Stimulated activated CD8-positive, alpha-beta memory T cell treated with anti-CD3 and anti-CD28 coated beads, Interleukin-15, amount 100 ng/mL, for 24 hours (primary cell): ENCODE measurements around the gene CDYL2.

Experiments
- DNase-seq: peaks from one replicate; pipeline ENCODE4 v3.0.0-alpha.2; 2020; ENCODE audit warnings: low read depth

CDYL2 gene

DNA sequence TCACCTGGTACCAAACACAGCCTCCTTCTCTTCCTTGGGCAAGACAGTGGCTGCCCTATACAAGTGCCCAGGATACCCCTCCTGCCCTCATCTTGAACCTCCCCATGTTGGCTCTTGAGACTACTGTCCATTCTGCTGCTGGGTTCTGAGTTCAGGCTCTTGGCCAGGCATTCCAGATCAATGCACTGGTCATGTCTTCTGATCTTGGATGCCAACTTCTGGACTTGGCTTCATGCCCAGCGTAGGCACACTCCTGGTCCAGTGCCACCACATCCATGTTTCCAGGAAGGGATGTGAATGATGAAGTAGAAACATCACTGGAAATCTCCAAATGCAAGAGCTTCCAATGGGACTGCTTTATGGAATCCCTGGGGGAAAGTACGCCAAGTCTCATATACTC lies 212.1 kb downstream of the CDYL2 start:
- DNase-seq = no peak

DNA sequence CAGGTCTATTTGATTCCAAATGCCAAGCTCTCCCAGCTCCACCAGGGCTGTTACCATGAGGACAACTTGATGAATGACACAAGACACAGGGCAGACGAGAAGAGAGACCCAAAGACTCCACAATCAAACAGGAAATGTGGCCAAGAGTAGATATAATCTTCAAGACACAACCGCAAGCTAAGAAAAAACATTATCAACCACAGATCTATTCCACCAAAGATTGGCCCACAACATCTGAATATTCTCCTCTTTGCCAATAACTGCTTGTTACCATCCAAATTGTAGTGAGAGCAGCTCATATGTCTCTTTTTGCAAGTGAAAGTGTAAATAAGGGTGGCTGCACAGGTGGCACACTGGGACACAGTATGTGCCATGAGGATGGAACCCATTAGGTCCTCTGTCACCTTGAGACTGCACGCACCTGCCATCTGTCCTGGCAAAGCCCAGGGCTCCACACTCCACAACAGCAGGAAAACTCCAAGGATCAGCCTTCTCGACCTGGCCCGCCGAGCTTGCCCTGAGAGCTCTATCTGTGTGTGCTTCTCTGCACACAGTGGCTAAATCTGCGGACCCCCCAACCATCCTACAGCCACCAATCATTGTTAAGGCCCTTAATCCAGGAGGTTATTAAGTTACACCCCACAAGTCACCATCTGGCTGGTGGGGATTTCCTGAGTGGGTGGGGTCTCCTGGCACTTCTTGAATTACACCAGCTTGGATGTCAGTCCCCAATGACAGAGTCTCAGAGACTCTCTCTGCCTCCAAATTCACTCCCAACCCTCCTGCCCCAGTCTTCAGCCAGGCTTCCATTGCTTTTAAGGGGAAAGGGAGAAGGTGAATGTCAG lies 213.1 kb downstream of the CDYL2 start:
- no peak for DNase-seq

GRCh38 chr16:80587071-80587470 lies 217.3 kb downstream of the CDYL2 start:
- no peak for DNase-seq

DNA sequence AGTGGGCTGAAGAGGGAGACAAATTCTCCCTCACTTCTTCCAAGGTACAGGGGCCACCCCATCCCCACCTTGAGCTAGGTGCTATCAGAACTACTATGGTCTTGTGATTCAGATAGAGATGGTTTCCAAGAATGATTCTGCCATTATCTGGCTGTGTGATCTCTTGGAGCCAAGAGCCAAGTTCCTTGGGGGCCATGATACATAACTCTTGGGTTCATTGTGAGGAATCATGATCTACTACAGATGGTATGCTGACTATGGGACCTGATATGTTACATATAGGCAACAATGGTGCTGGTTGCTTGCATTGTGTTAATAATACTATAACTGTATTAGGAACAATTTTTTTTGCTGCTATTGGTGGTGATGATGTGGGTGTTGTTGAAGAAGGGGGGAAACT lies 217.9 kb downstream of the CDYL2 start:
- no peak for DNase-seq

DNA sequence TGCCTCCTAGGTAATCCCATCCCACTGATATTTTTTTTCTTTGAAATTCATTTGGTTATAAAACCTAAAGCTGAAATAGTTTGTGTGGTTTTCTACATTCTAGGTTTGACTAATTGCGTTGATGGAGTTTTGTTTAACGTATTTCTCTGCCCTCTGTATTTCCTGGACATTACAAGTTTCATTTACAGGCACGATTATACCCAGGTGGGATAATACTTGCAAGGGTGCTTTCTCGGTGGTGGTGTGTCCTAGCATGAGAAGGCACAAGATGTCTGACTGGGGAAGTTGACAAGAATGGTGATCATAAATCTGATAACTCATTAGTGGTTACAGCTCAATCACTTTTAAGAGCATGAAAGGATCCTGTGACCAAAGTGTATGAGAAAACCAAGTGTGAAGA lies 218.6 kb downstream of the CDYL2 start:
- DNase-seq = no peak

DNA sequence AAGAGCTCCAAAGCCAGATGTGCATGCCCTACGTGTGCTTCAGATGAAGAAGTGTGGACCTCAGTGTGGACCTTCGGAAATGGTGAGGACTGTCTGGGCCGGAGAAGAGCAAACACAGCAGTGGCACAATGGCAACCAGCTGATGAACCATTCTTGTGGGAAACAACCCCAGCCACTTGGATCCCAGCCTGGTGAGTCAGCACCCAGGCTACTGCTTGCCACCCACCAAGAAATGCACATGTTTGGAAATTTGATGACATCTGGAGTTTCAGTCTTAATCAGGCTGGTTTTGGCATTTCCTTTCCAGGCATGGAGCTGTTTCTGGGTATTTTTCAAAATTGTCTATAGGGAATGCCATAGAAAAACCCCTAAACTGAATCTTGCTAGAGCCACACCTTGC lies 220.9 kb downstream of the CDYL2 start:
- no peak for DNase-seq

DNA sequence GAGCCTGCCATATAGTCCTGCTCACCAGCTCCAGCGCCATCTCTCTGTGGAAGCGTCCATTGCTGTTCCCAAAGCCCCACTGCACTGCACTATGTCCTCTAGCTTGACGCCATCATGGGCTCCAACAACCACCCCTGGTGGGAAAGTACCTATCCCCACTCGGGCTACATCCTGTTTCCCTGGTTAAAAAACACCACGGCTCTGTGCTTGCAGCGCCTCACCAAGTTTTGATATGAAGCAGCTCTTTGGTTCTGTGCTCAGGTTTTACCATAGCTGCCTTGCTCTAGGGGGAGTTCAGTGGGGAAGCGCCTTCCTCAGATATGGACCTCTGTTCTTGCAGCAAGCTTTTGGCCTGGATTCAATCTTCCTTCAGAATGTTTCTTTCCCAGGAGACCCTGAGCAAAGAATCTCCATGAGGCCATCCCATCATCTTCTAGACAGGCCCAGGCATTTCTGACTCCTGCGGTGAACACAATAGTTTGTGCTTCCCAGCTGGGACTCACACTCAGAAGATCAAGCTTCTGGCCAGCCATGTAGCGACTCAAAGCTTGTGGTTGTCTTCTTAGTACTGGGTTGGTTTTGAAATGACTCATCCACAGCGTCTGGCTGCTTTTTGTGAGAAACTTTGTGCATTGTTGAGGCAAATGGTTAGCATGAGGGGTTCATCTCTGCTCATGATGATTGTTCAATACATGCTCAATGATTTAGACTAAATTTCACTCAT lies 224.1 kb downstream of the CDYL2 start:
- peak; percentile 3 for DNase-seq

DNA sequence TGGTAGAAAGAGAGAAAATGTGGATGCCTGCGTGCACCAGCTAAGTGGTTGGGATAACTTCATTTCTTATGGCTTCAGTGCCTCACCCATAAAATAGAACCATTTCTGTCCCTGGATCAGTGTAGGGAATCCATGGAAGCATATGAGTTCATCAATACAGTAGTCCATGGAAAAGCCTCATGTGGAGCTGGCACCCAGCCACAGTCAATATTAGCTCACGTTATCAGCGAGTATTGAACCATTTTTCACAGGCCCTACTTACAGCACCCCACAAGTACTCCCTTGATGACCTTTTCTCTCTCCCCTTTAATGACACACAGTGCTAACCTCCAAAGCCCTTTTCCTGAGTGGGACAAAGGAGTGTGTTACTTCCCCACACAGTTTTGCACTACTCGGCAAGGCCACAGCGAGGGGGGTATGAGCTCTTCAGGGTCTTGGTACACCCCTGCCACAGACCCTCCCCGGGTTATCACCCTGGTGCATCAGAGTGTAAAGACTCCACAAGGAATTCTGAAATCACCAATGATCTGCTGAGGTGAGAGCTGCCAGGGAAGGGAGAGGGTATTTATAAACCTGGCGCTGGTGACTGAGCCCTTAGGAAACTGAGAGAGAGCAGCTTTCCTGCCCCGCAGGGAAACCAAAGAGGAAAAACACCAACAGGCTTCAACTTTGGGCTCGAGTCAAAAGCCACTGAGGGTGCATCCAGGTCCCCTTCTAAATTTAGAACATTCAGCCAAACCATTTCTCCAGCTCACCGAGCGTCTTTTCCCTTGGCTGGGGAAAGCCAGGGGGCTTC lies 226.7 kb downstream of the CDYL2 start:
- no peak for DNase-seq

GRCh38 chr16:80576343-80576912 lies 228.0 kb downstream of the CDYL2 start:
- DNase-seq = no peak

GRCh38 chr16:80573700-80574120 lies 230.7 kb downstream of the CDYL2 start:
- no peak for DNase-seq

GRCh38 chr16:80570106-80570478 lies 234.3 kb downstream of the CDYL2 start:
- no peak for DNase-seq

- DNase-seq = peak; percentile 24
These were observed 234.8 kb downstream of the CDYL2 start for GRCh38 chr16:80569440-80570105.

DNA sequence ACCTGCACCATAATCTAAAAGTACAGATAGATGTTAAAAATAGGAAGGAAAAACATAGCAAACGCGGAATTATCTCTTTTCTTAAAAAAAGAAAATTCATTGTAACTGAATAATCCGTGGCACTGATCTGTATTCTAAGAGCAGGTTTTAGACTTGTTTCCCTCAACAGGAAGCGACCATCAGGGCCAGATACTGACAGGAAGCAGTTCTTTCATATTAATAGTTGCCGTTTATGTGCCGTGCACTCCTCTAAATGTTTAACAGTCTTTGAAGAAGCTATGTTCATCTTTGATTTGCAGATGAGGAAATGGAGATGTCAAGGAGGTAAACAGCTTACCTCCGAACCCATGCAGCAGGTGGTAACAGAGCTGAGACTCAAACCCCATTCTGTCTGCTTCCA lies 240.0 kb downstream of the CDYL2 start:
- no peak for DNase-seq

DNA sequence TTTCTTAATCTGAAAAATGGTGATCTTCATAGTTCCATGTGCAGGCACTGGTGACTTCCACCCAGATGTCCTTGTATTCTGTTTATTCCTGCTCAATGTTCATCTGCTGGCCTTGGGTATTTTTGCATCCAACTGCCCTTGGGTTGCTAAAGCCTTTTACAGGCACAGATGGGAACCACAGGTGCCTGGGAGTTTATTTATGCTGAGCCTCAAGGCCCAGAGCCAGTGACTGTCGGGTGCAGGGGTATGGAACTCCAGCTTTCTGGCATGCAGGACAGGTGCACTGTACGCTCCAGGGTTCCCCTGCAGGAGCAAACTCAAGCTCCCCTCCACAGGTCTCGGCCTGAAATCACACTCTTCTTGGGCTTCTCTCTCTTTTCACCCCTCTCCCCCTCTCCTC lies 241.3 kb downstream of the CDYL2 start:
- DNase-seq = no peak

- no peak for DNase-seq
These were observed 245.0 kb downstream of the CDYL2 start for GRCh38 chr16:80559369-80559768.

DNA sequence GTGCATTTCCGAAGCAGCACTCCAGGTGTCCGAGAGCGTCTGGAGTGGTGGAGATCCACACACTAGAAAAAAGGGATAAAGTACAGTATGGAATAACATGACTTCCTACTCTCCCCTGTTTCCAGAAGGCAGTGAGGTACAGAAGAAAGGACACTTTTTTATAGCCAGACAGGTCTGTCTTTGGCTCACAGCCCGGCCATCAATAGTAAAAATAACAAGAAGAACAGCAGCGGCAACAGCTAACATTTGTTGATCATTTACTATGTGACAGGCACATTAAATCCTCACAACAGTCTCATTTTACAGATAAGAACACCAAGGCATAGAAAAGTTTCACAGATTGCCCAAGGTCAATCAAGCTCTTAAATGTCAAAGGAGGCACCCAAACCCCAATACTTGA lies 247.4 kb downstream of the CDYL2 start:
- no peak for DNase-seq

- no peak for DNase-seq
These were observed 247.9 kb downstream of the CDYL2 start for GRCh38 chr16:80556481-80556880.

GRCh38 chr16:80554033-80554432 lies 250.4 kb downstream of the CDYL2 start:
- no peak for DNase-seq

DNA sequence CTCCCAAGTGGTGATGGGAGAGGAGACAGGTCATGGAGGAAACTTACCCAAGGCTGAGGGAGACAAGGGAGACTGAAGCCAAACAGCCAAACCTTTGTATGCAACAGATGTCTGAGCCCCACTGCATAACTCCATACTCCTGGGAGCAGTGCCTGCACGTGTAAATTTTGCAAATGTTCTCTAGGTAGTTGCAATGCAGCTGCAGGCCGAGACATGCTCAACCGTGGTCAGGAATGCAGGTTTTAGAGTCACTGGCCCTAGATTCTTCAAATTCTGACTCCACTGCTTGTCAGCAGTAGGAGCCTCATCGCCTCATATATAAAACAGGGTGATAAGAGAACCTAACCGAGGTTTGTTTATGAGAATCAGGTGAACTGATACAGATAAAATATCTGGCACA lies 252.1 kb downstream of the CDYL2 start:
- DNase-seq = no peak
